Measurements from ENCODE around the gene KIF13A. TPM values are rescaled to one million over a fixed set of nuclear protein-coding genes. Genes with fewer than 3 reads are reported as not detected.
"Not testable (repeated sequence)": the region's sequence is repeated elsewhere in the genome, so short reads cannot be mapped to it uniquely, and the experiment has no call there.

Gene KIF13A
- total RNA-seq, 1 donor from 2014 or later, result 22.5 TPM

- DNase-seq (ENCODE audit: low read depth in 2 of 2), result peak in 1 of 2 donors; percentile 33
Measured at GRCh38 chr6:17932330-17932852, 55.0 kb downstream of the KIF13A start.

GRCh38 chr6:17931227-17931626, 56.2 kb downstream of the KIF13A start:
- DNase-seq (ENCODE audit: low read depth in 2 of 2), result no peak

GRCh38 chr6:17930321-17930993, 57.0 kb downstream of the KIF13A start:
- peak; percentile 75 to 89 for DNase-seq (ENCODE audit: low read depth in 2 of 2)

GRCh38 chr6:17928514-17929430, 58.7 kb downstream of the KIF13A start:
- peak in 1 of 2 donors; percentile 62 for DNase-seq (ENCODE audit: low read depth in 2 of 2)

GRCh38 chr6:17927705-17928104, 59.7 kb downstream of the KIF13A start:
- DNase-seq (ENCODE audit: low read depth in 2 of 2), result no peak

GRCh38 chr6:17923401-17923863, 64.0 kb downstream of the KIF13A start:
- DNase-seq (ENCODE audit: low read depth in 2 of 2), result peak in 1 of 2 donors; percentile 21

- no peak for DNase-seq (ENCODE audit: low read depth in 2 of 2)
Measured at GRCh38 chr6:17921454-17921853, 66.0 kb downstream of the KIF13A start.

- DNase-seq (ENCODE audit: low read depth in 2 of 2), result no peak
Measured at GRCh38 chr6:17919496-17919895, 67.9 kb downstream of the KIF13A start.

GRCh38 chr6:17917837-17918763, 69.3 kb downstream of the KIF13A start:
- no peak for DNase-seq (ENCODE audit: low read depth in 2 of 2)

- no peak for DNase-seq (ENCODE audit: low read depth in 2 of 2)
Measured at GRCh38 chr6:17914651-17915050, 72.8 kb downstream of the KIF13A start.

- DNase-seq (ENCODE audit: low read depth in 2 of 2), result no peak
Measured at GRCh38 chr6:17912521-17912920, 74.9 kb downstream of the KIF13A start.

- DNase-seq (ENCODE audit: low read depth in 2 of 2), result not testable (repeated sequence)
Measured at GRCh38 chr6:17911656-17912055, 75.8 kb downstream of the KIF13A start.

- DNase-seq (ENCODE audit: low read depth in 2 of 2), result no peak
Measured at GRCh38 chr6:17910189-17910588, 77.2 kb downstream of the KIF13A start.

- no peak for DNase-seq (ENCODE audit: low read depth in 2 of 2)
Measured at GRCh38 chr6:17908831-17909230, 78.6 kb downstream of the KIF13A start.

- DNase-seq (ENCODE audit: low read depth in 2 of 2), result no peak
Measured at GRCh38 chr6:17907406-17908229, 79.8 kb downstream of the KIF13A start.

GRCh38 chr6:17905611-17906592, 81.5 kb downstream of the KIF13A start:
- no peak for DNase-seq (ENCODE audit: low read depth in 2 of 2)

- DNase-seq (ENCODE audit: low read depth in 2 of 2), result no peak
Measured at GRCh38 chr6:17904491-17905120, 82.8 kb downstream of the KIF13A start.

- DNase-seq (ENCODE audit: low read depth in 2 of 2), result no peak
Measured at GRCh38 chr6:17902974-17903373, 84.5 kb downstream of the KIF13A start.

GRCh38 chr6:17901493-17901892, 85.9 kb downstream of the KIF13A start:
- no peak for DNase-seq (ENCODE audit: low read depth in 2 of 2)
